BE2C (cell line): Measurements from ENCODE around the gene C4BPA.

ENCODE experiments used
- DNase-seq: peaks from one replicate; pipeline ENCODE4 v3.0.0-alpha.2; 2020
- H3K27me3 ChIP-seq: fragments of 250-450 bp; sonication (Bioruptor Pico); 2 replicates; pipeline ENCODE4 v1.5.1; 2020; ENCODE audit warnings: mild to moderate bottlenecking
- H3K36me3 ChIP-seq: fragments of 250-450 bp; sonication (Bioruptor Pico); 2 replicates; pipeline ENCODE4 v1.5.1; 2020; ENCODE audit warnings: mild to moderate bottlenecking
- H3K4me1 ChIP-seq: fragments of 250-450 bp; sonication (Bioruptor Pico); 2 replicates; pipeline ENCODE4 v1.5.1; 2020
- H3K4me3 ChIP-seq: 2 replicates; pipeline ENCODE4 v1.5.1; 2011; ENCODE audit warnings: low read depth, low read length
- H3K9me3 ChIP-seq: fragments of 250-450 bp; sonication (Bioruptor Pico); 2 replicates; pipeline ENCODE4 v1.5.1; 2020
- CTCF ChIP-seq: IDR thresholded peaks from 2 replicates; pipeline ENCODE4 v1.5.1; 2012; ENCODE audit warnings: mild to moderate bottlenecking, low read depth, low read length

The C4BPA gene

GRCh38 chr1:207172321-207172720, 68.3 kb downstream of the C4BPA start:
- Histone ChIP-seq H3K27me3 (peaks cover 28% of the 10 kb centered on the region), H3K4me3 (no peak overlapping the region), H3K9me3 (no peaks in the 10 kb centered on the region), H3K36me3 (no peaks in the 10 kb centered on the region), H3K4me1 (no peaks in the 10 kb centered on the region)
- DNase-seq: no peak
- no peak for TF ChIP-seq CTCF

GRCh38 chr1:207172885-207173284, 68.9 kb downstream of the C4BPA start:
- DNase-seq: no peak
- H3K4me1 ChIP-seq: no peaks in the 10 kb centered on the region
- no peak overlapping the region for H3K4me3 ChIP-seq
- peaks cover 28% of the 10 kb centered on the region for H3K27me3 ChIP-seq
- no peak for TF ChIP-seq CTCF
- H3K36me3 ChIP-seq: no peaks in the 10 kb centered on the region
- H3K9me3 ChIP-seq: no peaks in the 10 kb centered on the region

GRCh38 chr1:207173396-207173795, 69.4 kb downstream of the C4BPA start:
- DNase-seq: no peak
- TF ChIP-seq CTCF: no peak
- H3K36me3 ChIP-seq: no peaks in the 10 kb centered on the region
- H3K9me3 ChIP-seq: no peaks in the 10 kb centered on the region
- no peaks in the 10 kb centered on the region for H3K4me1 ChIP-seq
- peaks cover 28% of the 10 kb centered on the region for H3K27me3 ChIP-seq
- H3K4me3 ChIP-seq: no peak overlapping the region

GRCh38 chr1:207174913-207175312, 70.9 kb downstream of the C4BPA start:
- H3K4me1 ChIP-seq: no peaks in the 10 kb centered on the region
- H3K4me3 ChIP-seq: no peak overlapping the region
- no peaks in the 10 kb centered on the region for H3K36me3 ChIP-seq
- DNase-seq: no peak
- TF ChIP-seq CTCF: no peak
- H3K27me3 ChIP-seq: peaks cover 24% of the 10 kb centered on the region
- no peaks in the 10 kb centered on the region for H3K9me3 ChIP-seq

- no peak overlapping the region for H3K4me3 ChIP-seq
- H3K9me3 ChIP-seq: no peaks in the 10 kb centered on the region
- TF ChIP-seq CTCF: no peak
- H3K36me3 ChIP-seq: no peaks in the 10 kb centered on the region
- DNase-seq: no peak
- no peaks in the 10 kb centered on the region for H3K4me1 ChIP-seq
- 0 out of 2 replicates have a peak, but pooled peaks cover 3% of the 10 kb centered on the region for H3K27me3 ChIP-seq
These were observed 75.0 kb downstream of the C4BPA start for GRCh38 chr1:207179036-207179435.

GRCh38 chr1:207181847-207182246, 77.8 kb downstream of the C4BPA start:
- Histone ChIP-seq H3K27me3 (no peaks in the 10 kb centered on the region), H3K9me3 (no peaks in the 10 kb centered on the region), H3K36me3 (no peaks in the 10 kb centered on the region), H3K4me1 (no peaks in the 10 kb centered on the region), H3K4me3 (no peak overlapping the region)
- no peak for DNase-seq
- peak; percentile 12; the same call in 1 of the 2 replicates for TF ChIP-seq CTCF
